HepG2 (cell line): ENCODE data around the gene TPRN. TPM values are rescaled to one million over a fixed set of nuclear protein-coding genes. Genes with fewer than 3 reads are reported as not detected.

Experiments used
- CBX5 ChIP-seq: sonication (generic); formaldehyde crosslinking; IDR thresholded peaks from 2 replicates; pipeline ENCODE4 v1.4.0; 2020; ENCODE audit warnings: missing genetic modification reagents, borderline replicate concordance
- ELF1 ChIP-seq: sonication (generic); formaldehyde crosslinking; IDR thresholded peaks from 2 replicates; pipeline ENCODE4 v1.4.0; 2020; ENCODE audit warnings: missing genetic modification reagents
- FOXK1 ChIP-seq: sonication (generic); formaldehyde crosslinking; IDR thresholded peaks from 2 replicates; pipeline ENCODE4 v1.4.0; 2020; ENCODE audit warnings: low read depth, missing genetic modification reagents, borderline replicate concordance
- FOXK2 ChIP-seq: fragments of 450-650 bp; IDR thresholded peaks from 2 replicates; pipeline ENCODE4 v1.6.1; 2016
- ISL2 ChIP-seq: sonication (generic); formaldehyde crosslinking; IDR thresholded peaks from 2 replicates; pipeline ENCODE4 v1.5.0; 2020; ENCODE audit warnings: missing genetic modification reagents
- MAFF ChIP-seq: IDR thresholded peaks from 2 replicates; pipeline ENCODE4 v1.6.1; 2011; ENCODE audit warnings: low read depth, low read length, improper control_type of control experiment
- NFYB ChIP-seq: sonication (generic); formaldehyde crosslinking; IDR thresholded peaks from 2 replicates; pipeline ENCODE4 v1.4.0; 2020; ENCODE audit warnings: missing genetic modification reagents
- NR3C1 ChIP-seq: sonication (generic); formaldehyde crosslinking; IDR thresholded peaks from 2 replicates; pipeline ENCODE4 v1.4.0; 2020; ENCODE audit warnings: missing genetic modification reagents
- PAX8 ChIP-seq: sonication (generic); formaldehyde crosslinking; IDR thresholded peaks from 2 replicates; pipeline ENCODE4 v1.8.0; 2022; ENCODE audit warnings: mild to moderate bottlenecking, missing genetic modification reagents, borderline replicate concordance
- PHF8 ChIP-seq: sonication (generic); formaldehyde crosslinking; IDR thresholded peaks from 2 replicates; pipeline ENCODE4 v1.5.0; 2020; ENCODE audit warnings: missing genetic modification reagents
- RORA ChIP-seq: sonication (generic); formaldehyde crosslinking; IDR thresholded peaks from 2 replicates; pipeline ENCODE4 v1.5.0; 2020; ENCODE audit warnings: mild to moderate bottlenecking, missing genetic modification reagents, moderate library complexity
- SRSF9 ChIP-seq: fragments of 200-400 bp; formaldehyde crosslinking; IDR thresholded peaks from 2 replicates; pipeline ENCODE4 v1.6.1; 2018; ENCODE audit warnings: borderline replicate concordance, mild to moderate bottlenecking, low read depth, low read length; ENCODE audit not compliant: insufficient read depth, poor library complexity, severe bottlenecking
- TAF15 ChIP-seq: fragments of 200-400 bp; formaldehyde crosslinking; IDR thresholded peaks from one replicate; pipeline ENCODE4 v1.6.1; 2018; ENCODE audit warnings: mild to moderate bottlenecking, low read depth, low read length; ENCODE audit not compliant: poor library complexity, severe bottlenecking
- TGIF2 ChIP-seq: IDR thresholded peaks from 2 replicates; pipeline ENCODE4 v1.6.1; 2016; ENCODE audit warnings: control low read depth, missing compliant biosample characterization
- XRCC5 ChIP-seq: fragments of 200-400 bp; formaldehyde crosslinking; optimal IDR thresholded peaks from 2 replicates; pipeline ENCODE3; 2017; ENCODE audit warnings: mild to moderate bottlenecking, low read length
- ZBTB8A ChIP-seq: sonication (generic); formaldehyde crosslinking; IDR thresholded peaks from 2 replicates; pipeline ENCODE4 v1.4.0; 2020; ENCODE audit warnings: mild to moderate bottlenecking, low read depth, missing genetic modification reagents, borderline replicate concordance
- ZNF230 ChIP-seq: sonication (generic); formaldehyde crosslinking; IDR thresholded peaks from 2 replicates; pipeline ENCODE4 v1.4.0; 2020; ENCODE audit warnings: mild to moderate bottlenecking, missing genetic modification reagents
- ZNF263 ChIP-seq: sonication (generic); formaldehyde crosslinking; IDR thresholded peaks from 2 replicates; pipeline ENCODE4 v1.4.0; 2020; ENCODE audit warnings: missing genetic modification reagents
- ZNF3 ChIP-seq: IDR thresholded peaks from 2 replicates; pipeline ENCODE4 v1.7.0; 2017; ENCODE audit warnings: inconsistent platforms
- ZNF432 ChIP-seq: sonication (generic); formaldehyde crosslinking; IDR thresholded peaks from 2 replicates; pipeline ENCODE4 v1.5.0; 2020; ENCODE audit warnings: missing genetic modification reagents, mild to moderate bottlenecking, borderline replicate concordance
- ZNF562 ChIP-seq: sonication (generic); formaldehyde crosslinking; IDR thresholded peaks from 2 replicates; pipeline ENCODE4 v1.8.0; 2022; ENCODE audit warnings: missing genetic modification reagents, borderline replicate concordance
- ZNF570 ChIP-seq: sonication (generic); formaldehyde crosslinking; IDR thresholded peaks from 2 replicates; pipeline ENCODE4 v1.4.0; 2020; ENCODE audit warnings: mild to moderate bottlenecking, missing genetic modification reagents, borderline replicate concordance
- ZNF776 ChIP-seq: sonication (generic); formaldehyde crosslinking; IDR thresholded peaks from 2 replicates; pipeline ENCODE4 v1.4.0; 2020; ENCODE audit warnings: mild to moderate bottlenecking, missing genetic modification reagents
- ZNF879 ChIP-seq: sonication (generic); formaldehyde crosslinking; IDR thresholded peaks from 2 replicates; pipeline ENCODE4 v1.8.1; 2023; ENCODE audit warnings: missing genetic modification reagents
- ZZZ3 ChIP-seq: sonication (generic); formaldehyde crosslinking; IDR thresholded peaks from 2 replicates; pipeline ENCODE4 v1.4.0; 2020; ENCODE audit warnings: missing genetic modification reagents, mild to moderate bottlenecking, borderline replicate concordance
- polyA plus RNA-seq, 8 experiments: library from polyadenylated mRNA; depleted of rRNA in 3 of 8; stranded (reverse) in 7 of 8; unstranded in 1 of 8; fragments of >200 nt; fragmentation: Illumina TruSeq in 4 of 8; extraction: Trizol in 4 of 8; gene quantifications; 2 replicates each; pipeline versions ENCODE4 v1.2.1 to v1.2.3, GENCODE V29; 2011 to 2016; ENCODE audit warnings: low read depth in 4 of 8, missing spikeins in 1 of 8, mixed read lengths in 1 of 8; ENCODE audit not compliant: insufficient read depth in 1 of 8
- total RNA-seq, 5 experiments: library from RNA; depleted of rRNA; stranded (reverse); fragments of >200 nt; fragmentation: Illumina TruSeq; extraction: Trizol; gene quantifications; 2 replicates each; pipeline ENCODE4 v1.2.3, GENCODE V29; 2016; ENCODE audit warnings: low read depth in 1 of 5
- TF ChIP-seq, protein P1 (sequence below): sonication (generic); formaldehyde crosslinking; IDR thresholded peaks from 2 replicates; pipeline ENCODE4 v1.9.0; 2021; ENCODE audit warnings: missing genetic modification reagents, mild to moderate bottlenecking, borderline replicate concordance
- TF ChIP-seq, protein P2 (sequence below): sonication (generic); formaldehyde crosslinking; IDR thresholded peaks from 2 replicates; pipeline ENCODE4 v1.5.0; 2020; ENCODE audit warnings: missing genetic modification reagents
- TF ChIP-seq, protein P3 (sequence below): sonication (generic); formaldehyde crosslinking; conservative IDR thresholded peaks from 2 replicates; pipeline ENCODE4 v1.8.1; 2023; ENCODE audit warnings: missing genetic modification reagents

Gene TPRN
- total and polyA plus RNA-seq, 2 of the 13 experiments (the other 11 are each of a cell fraction or from before 2014, with no cell fraction given) = 10.1 to 19.2 TPM

DNA sequence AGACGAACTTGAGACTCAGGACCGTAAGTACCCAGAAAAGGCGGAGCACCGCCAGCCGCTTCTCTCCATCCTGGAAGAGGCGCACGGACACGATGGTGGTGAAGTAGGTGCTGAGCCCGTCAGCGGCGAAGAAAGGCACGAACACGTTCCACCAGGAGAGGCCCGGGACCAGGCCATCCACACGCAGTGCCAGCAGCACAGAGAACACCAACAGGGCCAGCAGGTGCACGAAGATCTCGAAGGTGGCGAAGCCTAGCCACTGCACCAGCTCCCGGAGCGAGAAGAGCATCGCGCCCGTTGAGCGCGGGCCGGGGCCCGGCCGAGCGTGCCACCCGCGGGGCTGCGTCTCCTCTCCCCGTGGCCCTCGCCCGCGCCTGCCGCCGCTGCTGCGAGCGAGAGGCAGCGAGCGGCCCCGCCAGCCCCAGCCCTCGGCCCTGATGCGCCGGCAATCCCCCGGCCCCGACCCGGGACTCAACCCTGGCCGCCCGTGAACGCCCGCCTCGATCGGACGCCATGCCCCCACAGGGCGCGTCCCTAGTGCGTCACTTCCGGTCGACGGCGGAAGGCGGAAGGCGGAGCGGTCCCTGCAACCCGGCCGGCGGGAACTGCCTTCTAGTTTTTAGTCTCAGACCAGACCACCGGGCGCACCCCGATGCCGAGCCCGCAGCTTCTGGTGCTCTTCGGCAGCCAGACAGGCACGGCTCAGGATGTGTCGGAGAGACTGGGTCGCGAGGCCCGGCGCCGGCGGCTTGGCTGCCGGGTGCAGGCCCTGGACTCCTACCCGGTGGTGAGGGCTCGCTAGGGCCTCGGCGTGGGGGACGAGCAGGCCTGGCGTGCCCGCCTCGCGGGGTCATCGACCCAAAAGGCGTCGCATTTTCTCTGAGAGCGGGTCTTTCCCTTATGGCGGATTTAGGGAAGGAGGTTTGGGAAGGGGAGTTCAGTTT, 4.9 kb upstream of the TPRN start, which contains the start of the genes NDOR1 and TMEM203 (continued):
- no peak for TF ChIP-seq NFYB (CRISPR knock-in tag)
- peak; percentile 68; the same call in 1 of the 2 replicates for TF ChIP-seq ZZZ3 (CRISPR knock-in tag)
- TF ChIP-seq, protein P1, sequence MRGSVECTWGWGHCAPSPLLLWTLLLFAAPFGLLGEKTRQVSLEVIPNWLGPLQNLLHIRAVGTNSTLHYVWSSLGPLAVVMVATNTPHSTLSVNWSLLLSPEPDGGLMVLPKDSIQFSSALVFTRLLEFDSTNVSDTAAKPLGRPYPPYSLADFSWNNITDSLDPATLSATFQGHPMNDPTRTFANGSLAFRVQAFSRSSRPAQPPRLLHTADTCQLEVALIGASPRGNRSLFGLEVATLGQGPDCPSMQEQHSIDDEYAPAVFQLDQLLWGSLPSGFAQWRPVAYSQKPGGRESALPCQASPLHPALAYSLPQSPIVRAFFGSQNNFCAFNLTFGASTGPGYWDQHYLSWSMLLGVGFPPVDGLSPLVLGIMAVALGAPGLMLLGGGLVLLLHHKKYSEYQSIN (CRISPR knock-in tag) = no peak
- TF ChIP-seq TAF15 = no peak
- TF ChIP-seq, protein P2, sequence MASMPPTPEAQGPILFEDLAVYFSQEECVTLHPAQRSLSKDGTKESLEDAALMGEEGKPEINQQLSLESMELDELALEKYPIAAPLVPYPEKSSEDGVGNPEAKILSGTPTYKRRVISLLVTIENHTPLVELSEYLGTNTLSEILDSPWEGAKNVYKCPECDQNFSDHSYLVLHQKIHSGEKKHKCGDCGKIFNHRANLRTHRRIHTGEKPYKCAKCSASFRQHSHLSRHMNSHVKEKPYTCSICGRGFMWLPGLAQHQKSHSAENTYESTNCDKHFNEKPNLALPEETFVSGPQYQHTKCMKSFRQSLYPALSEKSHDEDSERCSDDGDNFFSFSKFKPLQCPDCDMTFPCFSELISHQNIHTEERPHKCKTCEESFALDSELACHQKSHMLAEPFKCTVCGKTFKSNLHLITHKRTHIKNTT = no peak
- no peak for TF ChIP-seq MAFF
- peak; percentile 83 for TF ChIP-seq TGIF2 (CRISPR knock-in tag)
- no peak for TF ChIP-seq ZNF230 (CRISPR knock-in tag)
- TF ChIP-seq, protein P3, sequence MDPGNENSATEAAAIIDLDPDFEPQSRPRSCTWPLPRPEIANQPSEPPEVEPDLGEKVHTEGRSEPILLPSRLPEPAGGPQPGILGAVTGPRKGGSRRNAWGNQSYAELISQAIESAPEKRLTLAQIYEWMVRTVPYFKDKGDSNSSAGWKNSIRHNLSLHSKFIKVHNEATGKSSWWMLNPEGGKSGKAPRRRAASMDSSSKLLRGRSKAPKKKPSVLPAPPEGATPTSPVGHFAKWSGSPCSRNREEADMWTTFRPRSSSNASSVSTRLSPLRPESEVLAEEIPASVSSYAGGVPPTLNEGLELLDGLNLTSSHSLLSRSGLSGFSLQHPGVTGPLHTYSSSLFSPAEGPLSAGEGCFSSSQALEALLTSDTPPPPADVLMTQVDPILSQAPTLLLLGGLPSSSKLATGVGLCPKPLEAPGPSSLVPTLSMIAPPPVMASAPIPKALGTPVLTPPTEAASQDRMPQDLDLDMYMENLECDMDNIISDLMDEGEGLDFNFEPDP (CRISPR knock-in tag) = no peak
- TF ChIP-seq ISL2 = peak; percentile 53
- no peak for TF ChIP-seq ZNF562 (CRISPR knock-in tag)
- no peak for TF ChIP-seq NR3C1 (CRISPR knock-in tag)
- TF ChIP-seq ZNF570 (CRISPR knock-in tag) = no peak
- no peak for TF ChIP-seq FOXK2
- no peak for TF ChIP-seq ZNF3 (CRISPR knock-in tag)
- TF ChIP-seq PAX8 (CRISPR knock-in tag) = peak; percentile 31; the same call in 1 of the 2 replicates
- peak; percentile 98 for TF ChIP-seq ELF1
- no peak for TF ChIP-seq RORA (CRISPR knock-in tag)
- TF ChIP-seq ZNF263 = no peak
- peak; percentile 96 for TF ChIP-seq PHF8 (CRISPR knock-in tag)
- no peak for TF ChIP-seq ZNF432 (CRISPR knock-in tag)
- 0 out of 2 replicates have a peak, but pooled peaks have one; percentile 64 for TF ChIP-seq CBX5 (CRISPR knock-in tag)
- TF ChIP-seq ZNF776 (CRISPR knock-in tag) = peak; percentile 49; the same call in 1 of the 2 replicates
- TF ChIP-seq XRCC5 = no peak
- TF ChIP-seq FOXK1 (CRISPR knock-in tag) = peak; percentile 89; the same call in 1 of the 2 replicates
- TF ChIP-seq SRSF9 = no peak
- TF ChIP-seq ZNF879 = no peak
- no peak for TF ChIP-seq ZBTB8A
